Testis (tissue), 2 donors: ENCODE results near the gene HS6ST3.

Experiments
- POLR2A ChIP-seq: fragments of 450-650 bp; IDR thresholded peaks from one replicate; pipeline ENCODE4 v1.6.1; 2017; ENCODE audit warnings: antibody characterized with exemption, mild to moderate bottlenecking, moderate library complexity
- TF ChIP-seq, protein P1 (sequence below), 3 experiments: fragments of 450-650 bp in 2 of 3; fragments of 200-600 bp in 1 of 3; sonication (generic) in 1 of 3; IDR thresholded peaks; one replicate each; pipeline ENCODE4 v1.5.1; 2016 to 2019; ENCODE audit warnings: antibody characterized with exemption in 3 of 3, mild to moderate bottlenecking in 2 of 3, moderate library complexity in 1 of 3

- TF ChIP-seq POLR2A, result no peak
- TF ChIP-seq, protein P1, sequence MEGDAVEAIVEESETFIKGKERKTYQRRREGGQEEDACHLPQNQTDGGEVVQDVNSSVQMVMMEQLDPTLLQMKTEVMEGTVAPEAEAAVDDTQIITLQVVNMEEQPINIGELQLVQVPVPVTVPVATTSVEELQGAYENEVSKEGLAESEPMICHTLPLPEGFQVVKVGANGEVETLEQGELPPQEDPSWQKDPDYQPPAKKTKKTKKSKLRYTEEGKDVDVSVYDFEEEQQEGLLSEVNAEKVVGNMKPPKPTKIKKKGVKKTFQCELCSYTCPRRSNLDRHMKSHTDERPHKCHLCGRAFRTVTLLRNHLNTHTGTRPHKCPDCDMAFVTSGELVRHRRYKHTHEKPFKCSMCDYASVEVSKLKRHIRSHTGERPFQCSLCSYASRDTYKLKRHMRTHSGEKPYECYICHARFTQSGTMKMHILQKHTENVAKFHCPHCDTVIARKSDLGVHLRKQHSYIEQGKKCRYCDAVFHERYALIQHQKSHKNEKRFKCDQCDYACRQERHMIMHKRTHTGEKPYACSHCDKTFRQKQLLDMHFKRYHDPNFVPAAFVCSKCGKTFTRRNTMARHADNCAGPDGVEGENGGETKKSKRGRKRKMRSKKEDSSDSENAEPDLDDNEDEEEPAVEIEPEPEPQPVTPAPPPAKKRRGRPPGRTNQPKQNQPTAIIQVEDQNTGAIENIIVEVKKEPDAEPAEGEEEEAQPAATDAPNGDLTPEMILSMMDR (IDR thresholded peaks at IDR 0.05), result no peak
Measured at GRCh38 chr13:96730676-96731075, 640.8 kb downstream of the HS6ST3 start.
